NCI-H1092 treated with DMSO at 0.1 percent for 48 hours (cell line): Measurements from ENCODE around the gene PLA2G10.
A peak's percentile ranks its signal among the peaks of the same experiment; 100 is the strongest.
"Not testable (repeated sequence)": the region's sequence is repeated elsewhere in the genome, so short reads cannot be mapped to it uniquely, and the experiment has no call there.

Source experiments
- DNase-seq: peaks from one replicate; lab custom pipeline; 2025; lab: John Stamatoyannopoulos, UW

PLA2G10 gene

GRCh38 chr16:14667347-14668266, 26.5 kb downstream of the PLA2G10 start:
- no peak for DNase-seq

- no peak for DNase-seq
Observed at GRCh38 chr16:14658063-14658462, 36.0 kb downstream of the PLA2G10 start.

- DNase-seq, result no peak
Observed at GRCh38 chr16:14652726-14653125, 41.4 kb downstream of the PLA2G10 start.

GRCh38 chr16:14650629-14651028, 43.5 kb downstream of the PLA2G10 start:
- no peak for DNase-seq

- no peak for DNase-seq
Observed at GRCh38 chr16:14649816-14650215, 44.3 kb downstream of the PLA2G10 start.

- no peak for DNase-seq
Observed at GRCh38 chr16:14641926-14642325, 52.2 kb downstream of the PLA2G10 start.

GRCh38 chr16:14641206-14641605, 52.9 kb downstream of the PLA2G10 start:
- DNase-seq, result no peak

- no peak for DNase-seq
Observed at GRCh38 chr16:14640538-14640937, 53.6 kb downstream of the PLA2G10 start.

GRCh38 chr16:14636951-14637240, 57.2 kb downstream of the PLA2G10 start:
- not testable (repeated sequence) for DNase-seq

- DNase-seq, result not testable (repeated sequence)
Observed at GRCh38 chr16:14636179-14636950, 57.7 kb downstream of the PLA2G10 start.

- no peak for DNase-seq
Observed at GRCh38 chr16:14635395-14636165, 58.5 kb downstream of the PLA2G10 start.

- DNase-seq, result no peak
Observed at GRCh38 chr16:14634389-14634725, 59.8 kb downstream of the PLA2G10 start.

GRCh38 chr16:14632693-14633569, 61.2 kb downstream of the PLA2G10 start, which contains the start of gene BFAR:
Gene BFAR, plus strand, starts transcription at chr16:14632951. Its CDS starts 11,396 bp downstream, at chr16:14644347.
- peak; percentile 97 for DNase-seq

- DNase-seq, result not testable (repeated sequence)
Observed at GRCh38 chr16:14630620-14631330, 63.3 kb downstream of the PLA2G10 start.

- DNase-seq, result peak; percentile 96
Observed at GRCh38 chr16:14629919-14630619, 64.0 kb downstream of the PLA2G10 start, which contains the start of gene PARN. Gene PARN, minus strand, starts transcription at chr16:14630260. Its CDS starts 135 bp downstream, at chr16:14630125.

GRCh38 chr16:14629612-14629918, 64.5 kb downstream of the PLA2G10 start:
- DNase-seq, result no peak

GRCh38 chr16:14628806-14629611, 65.1 kb downstream of the PLA2G10 start:
- DNase-seq, result no peak

GRCh38 chr16:14627078-14627477, 67.0 kb downstream of the PLA2G10 start:
- DNase-seq, result no peak
